Activated T-helper 9 cell treated with anti-CD3 and anti-CD28 coated beads, Interleukin-2, amount 50 U/mL, for 16 hours (primary cell): ENCODE data around the gene MRPL47.
"Not testable (repeated sequence)": the region's sequence is repeated elsewhere in the genome, so short reads cannot be mapped to it uniquely, and the experiment has no call there.

ENCODE experiments used
- DNase-seq: peaks from one replicate; pipeline ENCODE4 v3.0.0-alpha.2; 2020; ENCODE audit warnings: low read depth

Gene MRPL47

DNA sequence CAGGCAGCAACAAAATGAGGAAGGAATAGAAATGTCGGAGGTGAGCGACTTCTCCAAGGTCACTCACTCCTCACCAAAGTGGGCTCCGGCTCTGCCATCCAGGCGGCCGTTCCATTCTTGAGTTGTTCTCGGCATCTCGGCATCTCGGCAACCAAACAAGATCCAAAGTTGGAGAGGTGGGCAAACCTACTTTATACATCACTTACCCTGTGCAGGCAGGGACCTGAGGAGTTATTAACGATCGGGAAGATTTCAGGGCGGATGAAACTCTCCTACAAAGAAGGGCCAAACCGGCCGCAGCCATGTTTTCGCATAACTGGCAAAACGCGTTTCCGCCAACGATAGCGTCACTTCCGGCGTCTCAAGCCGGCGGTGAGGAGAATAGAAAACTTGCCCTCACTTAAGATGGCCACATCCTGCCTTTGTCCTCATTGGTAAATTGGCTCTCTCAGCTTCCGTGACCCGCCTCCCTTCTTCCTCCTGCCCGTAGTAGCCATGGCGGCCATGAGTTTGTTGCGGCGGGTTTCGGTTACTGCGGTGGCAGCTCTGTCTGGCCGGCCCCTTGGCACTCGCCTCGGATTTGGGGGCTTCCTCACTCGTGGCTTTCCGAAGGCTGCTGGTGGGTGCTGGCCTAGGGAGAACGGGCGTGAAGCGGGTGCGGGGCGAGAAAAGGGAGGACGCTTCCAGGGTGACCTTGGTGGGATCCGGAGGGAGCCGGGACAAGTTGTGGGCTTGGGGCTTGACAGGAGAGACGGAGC lies at the start of gene MRPL47, which contains the start of gene NDUFB5:
MRPL47 (minus strand) TSS at position 318 of the 758 bp plus-strand sequence; CDS start at position 304, 14 bp downstream.
NDUFB5 (plus strand) TSS at position 474 of the 758 bp plus-strand sequence; CDS start at position 496, 22 bp downstream.
- DNase-seq, result peak; percentile 87

DNA sequence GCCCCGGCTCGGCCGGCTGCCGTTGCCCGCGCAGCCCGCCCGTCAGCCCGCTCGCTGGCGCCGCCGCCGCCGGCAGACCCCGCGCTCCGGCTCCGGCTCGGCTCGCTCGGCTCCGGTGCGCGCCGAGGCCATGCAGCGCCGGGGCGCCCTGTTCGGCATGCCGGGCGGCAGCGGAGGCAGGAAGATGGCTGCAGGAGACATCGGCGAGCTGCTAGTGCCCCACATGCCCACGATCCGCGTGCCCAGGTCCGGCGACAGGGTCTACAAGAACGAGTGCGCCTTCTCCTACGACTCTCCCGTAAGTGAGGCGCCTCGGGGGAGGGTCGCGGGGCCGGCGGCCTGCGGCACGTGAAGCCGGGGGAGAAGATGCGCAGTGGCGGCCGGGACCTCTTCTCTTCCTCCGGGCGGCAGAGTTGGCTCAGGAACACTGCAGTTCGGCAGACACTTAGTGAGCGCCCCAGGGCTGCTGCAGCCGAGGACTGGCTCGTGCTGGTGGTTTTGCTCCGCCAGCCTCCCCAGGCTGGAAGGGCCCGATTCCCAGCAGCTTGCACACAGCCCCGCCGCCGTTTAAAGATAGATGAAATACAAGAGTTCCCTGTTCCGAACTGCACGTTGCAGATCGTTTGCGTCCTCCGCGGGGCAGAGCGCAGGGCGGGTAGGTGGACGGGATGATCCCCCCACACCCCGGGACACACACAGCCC lies 48.8 kb upstream of the MRPL47 start:
- peak; percentile 37 for DNase-seq

DNA sequence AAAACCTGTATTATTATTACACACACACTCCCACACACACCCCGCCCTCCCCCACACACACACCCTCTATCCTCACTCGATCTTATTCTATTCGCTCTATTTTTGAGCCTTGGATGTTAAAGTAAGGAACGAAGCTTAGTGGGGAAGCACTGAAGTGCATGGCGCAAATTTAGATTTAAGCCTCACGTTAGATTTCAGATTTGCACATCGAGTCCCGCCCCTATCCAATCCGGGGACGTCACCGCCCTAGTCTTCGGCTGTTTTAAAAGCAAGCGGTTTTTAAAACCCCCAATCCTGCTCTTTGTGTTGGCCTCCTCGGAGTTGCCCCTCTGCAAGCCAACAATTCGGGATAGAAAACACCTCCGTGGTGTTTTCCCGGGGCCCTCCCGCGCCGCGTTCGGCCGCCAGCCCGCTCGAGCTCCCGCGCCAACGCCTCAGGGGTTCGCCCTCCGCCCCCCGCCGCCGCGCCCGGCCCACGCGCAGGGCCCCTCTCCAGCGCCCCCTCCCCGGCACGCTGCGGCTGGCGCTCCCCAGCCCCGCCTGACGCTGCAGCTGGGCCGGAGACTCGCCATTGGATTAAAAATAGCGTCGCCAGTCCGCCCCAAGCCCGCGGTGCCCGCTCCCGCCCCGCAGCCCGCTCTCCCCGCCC lies 48.1 kb upstream of the MRPL47 start, which contains the start of gene USP13:
USP13 (plus strand) TSS at position 594 of the 649 bp plus-strand sequence. CDS start 186 bp downstream, outside the sequence.
- DNase-seq, result peak; percentile 44

DNA sequence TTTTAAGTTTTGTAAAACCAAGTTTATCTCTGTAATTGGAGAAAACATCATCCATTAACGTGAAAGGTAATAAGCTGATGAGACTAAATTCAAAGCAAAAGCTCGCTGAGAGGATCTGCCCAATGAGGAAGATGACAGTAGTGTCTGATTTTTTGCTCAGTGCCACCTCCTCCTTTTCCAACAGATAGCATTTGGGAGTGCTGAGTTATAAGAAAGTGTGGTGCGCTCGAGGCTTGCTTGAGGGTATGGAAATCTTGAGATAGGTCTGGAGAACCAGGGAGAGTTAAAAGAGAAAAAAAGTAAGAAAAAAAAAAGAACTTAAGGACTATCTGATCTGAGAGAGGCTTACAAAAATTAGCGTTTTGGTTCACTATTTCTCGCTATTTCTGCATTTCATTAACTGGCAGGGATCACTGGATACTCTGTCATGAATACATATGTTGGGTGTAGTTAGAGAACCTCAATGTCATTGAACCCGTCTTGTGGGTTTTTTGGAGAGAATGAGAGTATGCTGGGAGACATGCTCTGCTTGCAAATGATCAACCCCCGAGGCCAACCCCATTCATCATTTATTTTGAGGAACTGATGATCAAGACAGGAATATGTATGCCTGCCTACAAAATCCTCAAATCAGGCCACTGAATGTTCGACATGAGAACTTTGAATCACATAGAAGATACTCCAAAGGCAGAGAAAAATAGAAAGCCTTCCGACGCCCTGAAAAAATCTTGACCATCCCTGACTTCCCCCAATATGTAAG lies 47.4 kb upstream of the MRPL47 start:
- DNase-seq, result no peak

DNA sequence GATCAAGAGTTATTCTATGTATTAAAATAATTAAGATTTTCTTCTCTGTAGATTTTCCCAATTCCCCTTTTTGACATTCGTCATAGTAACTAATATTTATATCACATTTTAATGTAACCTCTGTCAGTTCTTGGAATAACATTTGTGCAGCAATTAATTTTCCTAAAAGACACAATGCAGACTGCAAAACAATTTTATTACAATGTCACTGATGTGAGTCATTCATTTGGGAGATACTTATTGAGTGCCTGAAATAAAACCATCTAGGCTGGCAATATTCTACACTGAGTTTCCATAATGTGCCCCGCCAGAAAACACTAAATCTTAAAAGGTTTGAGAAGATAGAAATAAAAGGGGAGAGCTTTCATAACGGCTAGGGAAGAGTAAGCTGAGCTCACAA lies 41.7 kb upstream of the MRPL47 start:
- DNase-seq, result no peak

DNA sequence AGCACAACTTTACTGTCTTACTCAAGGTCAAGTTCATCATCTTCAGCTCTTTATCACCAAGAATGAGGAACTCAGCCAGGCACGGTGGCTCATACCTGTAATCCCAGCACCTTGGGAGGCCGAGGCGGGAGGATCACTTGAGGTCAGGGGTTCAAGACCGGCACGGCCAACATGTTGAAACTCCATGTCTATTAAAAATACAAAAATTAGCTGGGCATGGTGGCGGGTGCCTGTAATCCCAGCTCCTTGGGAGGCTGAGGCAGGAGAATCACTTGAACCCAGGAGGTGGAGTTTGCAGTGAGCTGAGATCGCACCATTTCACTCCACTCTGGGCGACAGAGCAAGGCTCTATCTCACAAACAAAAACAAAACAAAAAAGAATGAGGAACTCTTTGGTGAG lies 39.4 kb upstream of the MRPL47 start:
- not testable (repeated sequence) for DNase-seq

DNA sequence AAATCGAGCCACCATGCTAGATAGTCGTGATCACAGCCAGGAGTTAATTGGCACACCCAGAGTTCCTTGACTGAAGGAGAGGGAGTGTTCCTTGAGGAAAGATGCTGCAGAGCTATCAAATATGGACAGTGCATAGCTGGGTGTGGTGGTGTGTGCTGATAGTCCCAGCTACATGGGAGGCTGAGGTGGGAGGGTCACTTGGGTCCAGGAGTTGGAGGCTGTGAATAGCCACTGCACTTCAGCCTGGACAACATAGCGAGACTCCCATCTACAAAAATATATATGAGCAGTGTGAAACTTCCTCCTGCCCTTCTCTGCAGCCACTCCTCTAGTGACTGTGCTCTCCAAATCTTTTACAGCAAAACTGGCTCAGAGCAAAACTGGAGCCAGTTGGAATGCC lies 38.4 kb upstream of the MRPL47 start:
- DNase-seq, result no peak

DNA sequence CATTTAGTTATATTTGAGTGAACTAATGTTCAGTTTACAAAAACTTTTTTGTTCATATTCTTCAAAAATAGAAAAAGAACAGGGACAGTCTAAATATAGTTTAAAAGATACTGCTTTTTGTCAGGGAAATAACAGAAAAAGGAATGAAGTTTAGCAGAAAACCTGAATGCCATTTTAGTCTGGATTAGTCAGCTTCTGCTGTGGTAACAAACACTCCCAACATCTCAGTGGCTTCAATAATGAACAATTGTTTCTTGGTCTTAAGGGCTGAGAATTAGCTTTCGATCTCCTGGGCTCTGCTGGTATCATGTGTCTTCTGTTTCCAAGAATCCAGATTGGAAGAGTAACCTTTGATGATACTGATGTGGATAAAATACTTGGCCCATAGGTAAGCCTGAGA lies 36.0 kb upstream of the MRPL47 start:
- DNase-seq, result no peak

DNA sequence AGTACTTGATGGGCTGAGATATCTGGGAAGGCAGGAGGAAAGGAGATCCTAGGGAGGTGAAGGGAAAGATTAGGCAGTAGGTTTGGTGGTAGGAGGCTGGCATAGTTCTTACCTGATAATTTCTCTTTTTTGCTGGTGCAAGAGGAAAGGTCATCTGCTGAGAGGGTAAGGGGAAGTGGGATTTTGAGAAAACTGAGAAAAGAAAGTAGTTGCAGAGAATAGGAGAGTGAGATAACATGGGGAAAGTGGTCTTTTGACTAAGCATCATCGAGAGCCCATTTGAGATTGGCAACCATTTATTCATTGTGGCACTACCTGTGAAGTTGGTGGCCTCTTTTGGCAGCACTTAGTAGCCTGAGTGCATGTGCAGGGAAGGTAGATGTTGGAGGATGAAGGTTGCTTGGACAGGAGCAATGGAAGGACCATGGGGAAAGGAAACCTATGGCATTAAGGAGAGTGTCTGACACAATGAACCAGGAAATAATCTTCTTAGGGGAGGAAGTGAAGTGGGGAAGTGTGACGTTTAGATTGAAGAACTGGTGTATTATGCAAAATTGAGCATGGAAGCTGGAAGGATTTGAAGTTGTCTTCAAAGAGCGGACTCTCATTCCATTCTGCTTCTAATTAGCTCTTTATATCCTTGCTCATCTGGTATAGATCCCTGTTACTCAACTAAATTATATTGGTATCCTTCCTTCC lies 26.5 kb upstream of the MRPL47 start:
- no peak for DNase-seq

DNA sequence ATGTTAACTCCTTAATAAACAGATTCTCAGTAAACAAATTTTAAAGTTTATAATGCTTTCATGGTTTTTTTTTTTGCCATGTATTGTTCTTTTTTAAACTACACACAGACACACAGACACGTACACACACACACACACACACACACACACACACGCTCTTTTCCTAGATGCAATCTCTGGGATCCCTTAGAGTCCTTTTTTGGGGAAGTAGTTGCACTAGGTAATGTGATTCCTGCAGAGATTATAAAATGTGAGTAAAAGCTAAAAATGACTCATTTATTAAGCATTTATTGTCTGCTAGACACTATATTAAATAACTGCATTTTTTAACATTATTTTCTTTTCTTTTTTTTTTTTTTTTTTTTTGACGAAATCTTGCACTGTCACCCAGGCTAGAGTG lies 20.0 kb upstream of the MRPL47 start:
- no peak for DNase-seq

DNA sequence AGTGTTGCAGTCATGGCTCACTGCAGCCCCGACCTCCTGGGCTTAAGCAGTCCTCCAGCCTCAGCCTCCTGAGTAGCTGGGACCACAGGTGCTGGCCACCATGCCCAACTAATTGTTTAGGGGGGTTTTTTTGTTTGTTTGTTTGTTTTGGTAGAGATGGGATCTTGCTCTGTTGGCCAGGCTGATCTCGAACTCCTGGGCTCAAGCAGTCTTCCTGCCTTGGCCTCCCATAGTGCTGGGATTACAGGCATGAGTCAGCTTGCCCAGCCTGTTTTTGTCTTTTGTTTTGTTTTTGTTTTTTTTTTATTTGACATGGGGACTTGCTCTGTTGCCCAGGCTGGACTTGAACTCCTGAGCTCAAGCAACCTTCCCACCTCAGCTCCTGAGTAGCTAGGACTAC lies 17.6 kb upstream of the MRPL47 start:
- DNase-seq, result no peak

DNA sequence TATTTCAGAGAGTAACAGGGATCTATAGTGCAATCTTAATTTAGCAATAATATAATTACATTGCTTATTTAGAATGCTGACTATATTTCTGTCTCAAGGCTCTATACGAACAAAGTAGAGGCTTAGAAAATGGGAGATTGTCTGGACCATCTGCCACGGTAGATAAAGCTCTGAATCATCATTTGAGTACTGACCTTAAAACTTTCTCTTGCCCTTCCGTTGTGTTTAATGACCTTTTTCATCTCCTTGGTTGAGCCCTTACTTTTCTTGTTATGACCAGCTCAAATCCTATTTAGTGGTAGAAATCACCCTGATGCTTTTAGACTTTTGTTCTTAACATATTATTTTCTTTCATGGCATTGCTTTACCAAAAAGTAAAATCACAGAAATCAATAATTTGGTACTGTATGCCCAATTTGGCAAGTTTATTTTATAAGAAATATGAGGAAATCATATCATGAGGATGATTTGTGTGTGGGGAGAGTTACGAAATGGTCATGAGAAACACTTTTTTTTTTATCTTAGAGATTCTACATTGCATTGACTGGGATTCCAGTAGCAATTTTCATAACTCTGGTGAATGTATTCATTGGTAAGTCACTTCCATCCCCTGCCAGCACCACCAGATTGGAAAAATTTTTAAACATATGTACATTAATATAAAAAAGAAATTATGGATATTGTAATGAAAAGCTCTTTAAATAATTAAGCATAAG lies 11.2 kb upstream of the MRPL47 start:
- no peak for DNase-seq

DNA sequence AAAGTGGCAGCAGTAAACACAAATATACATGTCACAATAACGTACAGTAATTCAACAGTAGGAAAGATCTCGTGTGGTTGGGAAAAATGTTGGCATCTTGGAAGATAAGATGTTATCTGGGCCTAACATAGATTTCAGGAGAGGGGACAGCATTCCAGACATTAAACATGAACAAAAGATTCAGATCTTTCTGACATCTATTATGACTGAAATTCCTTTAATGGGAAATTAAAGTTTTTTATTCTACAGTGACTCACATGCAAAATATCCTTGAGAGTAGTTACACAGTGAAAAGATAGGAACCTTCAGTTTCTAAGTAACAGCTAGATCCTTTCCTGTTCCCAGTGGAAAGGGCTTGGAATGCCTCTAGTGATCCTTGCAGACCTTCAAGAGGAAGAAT lies 9.4 kb upstream of the MRPL47 start:
- no peak for DNase-seq

DNA sequence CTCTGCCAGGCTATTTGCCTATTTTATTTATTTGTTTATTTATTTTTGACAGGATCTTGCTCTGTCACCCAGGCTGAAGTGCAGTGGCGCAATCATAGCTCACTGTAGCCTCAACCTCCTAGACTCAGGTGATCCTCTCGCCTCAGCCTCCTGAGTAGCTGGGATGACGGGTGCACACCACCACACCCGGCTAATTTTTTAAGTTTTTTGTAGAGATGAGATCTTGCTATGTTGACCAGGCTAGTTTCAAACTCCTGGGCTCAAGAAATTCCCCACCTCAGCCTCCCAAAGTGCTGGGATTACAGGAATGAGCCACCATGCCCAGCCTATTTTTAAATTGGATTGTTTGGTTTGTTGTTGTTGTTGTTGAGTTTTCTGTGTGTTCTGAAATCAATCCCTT lies 5.6 kb upstream of the MRPL47 start:
- DNase-seq, result no peak

DNA sequence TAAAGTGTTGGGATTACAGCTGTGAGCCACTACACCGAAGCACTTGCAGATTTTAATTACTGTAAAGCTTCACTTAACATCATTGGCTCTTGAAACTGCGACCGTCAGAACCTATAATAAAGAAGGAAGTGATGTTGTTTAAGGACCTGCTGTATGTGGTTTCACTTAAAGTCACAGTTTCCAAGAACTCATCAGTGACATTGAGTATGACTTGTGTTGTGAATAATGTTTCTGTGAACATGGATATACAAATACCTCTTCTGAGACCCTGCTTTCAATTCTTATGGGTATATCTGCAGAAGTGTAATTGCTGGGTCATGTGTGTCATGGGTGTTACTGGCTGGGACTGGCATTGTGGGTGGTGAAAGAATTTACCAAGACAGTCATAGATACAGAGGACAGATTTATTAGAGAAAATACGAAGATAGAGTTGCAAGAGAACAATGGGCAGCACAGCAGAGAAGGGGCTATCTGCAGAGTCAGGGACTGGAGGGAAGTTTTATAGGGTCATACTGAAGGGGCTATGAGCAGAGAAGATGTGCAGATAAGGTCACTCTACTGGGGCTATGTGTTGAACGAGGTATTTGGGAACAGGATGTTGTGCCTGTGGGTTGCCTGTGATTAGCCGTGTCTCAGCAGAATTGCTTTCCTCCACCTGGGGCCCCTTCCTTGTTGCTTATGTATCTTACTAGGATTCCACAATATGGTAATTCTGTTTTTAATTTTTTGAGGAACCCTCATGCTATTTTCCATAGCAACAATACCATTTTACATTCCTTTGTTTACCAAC lies 4.7 kb upstream of the MRPL47 start:
- DNase-seq, result no peak

DNA sequence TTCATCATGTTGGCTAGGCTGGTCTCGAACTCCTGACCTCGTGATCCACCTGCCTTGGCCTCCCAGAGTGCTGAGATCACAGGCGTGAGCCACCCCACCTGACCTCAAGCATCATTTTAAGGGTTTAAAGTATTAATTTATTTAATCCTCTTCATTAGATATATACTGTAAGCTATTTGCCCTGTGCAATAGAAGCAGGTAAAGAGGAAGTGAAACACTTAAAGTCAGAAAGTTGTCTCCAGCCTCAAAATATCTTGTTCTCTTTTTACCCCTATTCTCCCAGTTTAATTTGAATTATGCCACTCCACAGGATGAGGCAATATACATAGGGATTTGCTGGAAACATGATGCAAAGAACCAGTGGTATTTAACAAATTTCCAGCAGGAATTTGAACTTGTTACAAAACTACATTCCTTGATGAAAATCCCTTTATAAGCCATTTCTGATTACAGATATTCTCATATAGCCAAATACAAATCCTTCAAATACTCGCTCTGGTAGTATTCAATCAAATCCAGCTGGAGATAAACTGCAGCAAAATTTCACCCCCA lies 2.2 kb upstream of the MRPL47 start:
- DNase-seq, result no peak

DNA sequence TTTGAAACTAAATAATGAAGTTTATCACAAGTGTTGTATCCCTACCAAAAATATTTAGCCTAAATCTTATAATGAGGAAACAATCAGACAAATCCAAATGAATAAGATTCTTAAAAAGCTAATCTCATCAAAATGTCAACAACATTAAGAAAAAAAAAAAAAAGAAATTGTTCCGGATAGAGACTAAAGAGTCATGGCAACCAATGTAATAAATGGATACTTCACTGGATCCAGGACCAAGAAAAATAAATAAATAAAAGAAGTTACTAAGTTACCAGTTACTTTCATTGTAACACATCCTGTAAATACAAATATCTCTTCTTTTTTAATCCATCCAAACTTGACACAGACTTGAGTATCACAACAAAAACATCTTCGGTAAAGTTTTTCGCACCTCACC lies 607 bp downstream of the MRPL47 start:
- DNase-seq, result no peak

DNA sequence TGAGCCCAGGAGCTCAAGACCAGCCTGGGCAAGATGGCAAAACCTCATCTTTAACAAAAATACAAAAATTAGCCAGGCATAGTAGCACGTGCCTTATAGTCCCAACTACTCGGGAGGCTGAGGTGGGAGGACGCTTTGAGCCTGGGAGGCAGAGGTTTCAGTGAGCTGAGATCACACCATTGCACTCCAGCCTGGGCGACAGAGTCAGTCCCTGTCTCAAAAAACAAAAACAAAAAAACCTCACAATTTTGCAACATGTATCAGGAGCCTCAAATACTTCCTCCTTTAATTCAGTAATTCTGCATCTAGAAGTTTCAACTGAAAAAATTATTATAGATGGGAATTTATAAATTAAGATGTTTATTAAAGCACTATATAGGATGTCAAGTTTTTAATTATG lies 1.1 kb downstream of the MRPL47 start:
- DNase-seq, result no peak

DNA sequence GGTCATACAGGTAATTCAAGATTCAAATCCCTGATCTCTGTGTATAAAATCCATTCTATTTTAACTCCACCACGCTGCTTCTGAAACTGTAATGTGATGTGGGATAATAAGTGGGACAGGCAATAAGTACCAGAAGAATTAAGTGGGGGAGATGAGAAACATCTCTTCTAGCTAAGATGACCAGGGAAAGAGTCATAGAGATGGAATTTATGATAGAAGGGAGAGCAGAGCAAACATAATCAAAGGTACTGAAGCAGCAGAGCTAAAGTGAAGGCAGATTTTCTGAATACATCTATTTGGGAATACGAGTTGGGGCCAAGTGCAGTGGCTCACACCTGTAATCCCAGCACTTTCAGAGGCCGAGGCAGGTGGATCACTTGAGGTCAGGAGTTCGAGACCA lies 4.9 kb downstream of the MRPL47 start:
- DNase-seq, result no peak

DNA sequence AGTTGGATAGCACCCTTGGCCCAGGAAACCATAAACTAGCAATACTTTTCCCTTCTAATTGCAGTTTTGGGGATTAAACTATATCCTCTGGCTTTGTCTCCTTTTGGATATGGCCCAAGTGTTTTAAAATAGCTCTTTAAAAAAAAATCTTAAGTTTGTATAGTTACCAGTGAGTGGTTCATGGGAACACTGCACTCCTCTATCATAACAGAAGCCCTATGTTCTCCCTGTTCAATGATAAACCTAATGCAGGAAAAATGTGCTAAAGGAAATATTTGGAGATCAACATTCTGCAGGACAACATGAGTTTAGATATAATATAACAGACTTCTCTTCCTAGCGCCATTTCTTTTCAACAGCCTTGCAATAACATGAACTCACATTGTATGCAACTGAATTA lies 13.1 kb downstream of the MRPL47 start:
- DNase-seq, result no peak
